GM04503 (cell line): ENCODE data around the gene WDR38.

ENCODE experiments used
- DNase-seq: peaks from one replicate; pipeline ENCODE4 v3.0.0-alpha.2; 2012; ENCODE audit warnings: low read depth

Gene WDR38

GRCh38 chr9:124852829-124853531 is at the start of gene WDR38:
Gene WDR38 (plus strand): TSS chr9:124853460. CDS start chr9:124853532, 72 bp downstream.
- DNase-seq: no peak

- DNase-seq: no peak
Measured at GRCh38 chr9:124803911-124804310, 49.3 kb upstream of the WDR38 start.

- DNase-seq: no peak
Measured at GRCh38 chr9:124805186-124805585, 48.1 kb upstream of the WDR38 start.

- DNase-seq: no peak
Measured at GRCh38 chr9:124808246-124808956, 44.9 kb upstream of the WDR38 start.

GRCh38 chr9:124809211-124809610 is 44.0 kb upstream of the WDR38 start:
- no peak for DNase-seq

- DNase-seq: no peak
Measured at GRCh38 chr9:124809741-124810500, 43.3 kb upstream of the WDR38 start.

- no peak for DNase-seq
Measured at GRCh38 chr9:124810663-124811355, 42.5 kb upstream of the WDR38 start.

DNA sequence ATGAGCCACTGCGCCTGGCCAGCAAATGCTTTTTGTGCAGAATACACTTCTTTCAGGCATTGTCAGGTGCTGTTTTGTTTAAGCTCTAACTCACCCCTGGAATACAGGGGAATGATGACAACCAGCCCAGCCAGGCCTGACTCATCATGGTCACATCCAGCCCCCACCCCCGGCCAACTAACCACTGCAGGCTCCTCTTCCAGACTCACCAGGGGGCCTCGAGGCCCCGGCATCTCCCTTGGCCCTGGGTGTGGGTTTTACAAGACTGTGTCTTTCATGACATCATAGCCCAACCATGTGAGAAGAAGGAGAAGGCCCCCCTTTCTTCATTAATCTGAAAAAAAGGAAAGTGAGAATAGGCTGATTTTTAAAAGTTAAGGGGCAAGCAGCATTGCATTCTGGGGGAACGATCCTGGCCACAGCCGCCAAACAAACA is 40.8 kb upstream of the WDR38 start:
- DNase-seq: peak; percentile 64

- DNase-seq: no peak
Measured at GRCh38 chr9:124813041-124813440, 40.2 kb upstream of the WDR38 start.

- no peak for DNase-seq
Measured at GRCh38 chr9:124813501-124814163, 39.6 kb upstream of the WDR38 start.

- DNase-seq: no peak
Measured at GRCh38 chr9:124814164-124814535, 39.1 kb upstream of the WDR38 start.

- no peak for DNase-seq
Measured at GRCh38 chr9:124815601-124816000, 37.7 kb upstream of the WDR38 start.

GRCh38 chr9:124818431-124819281 is 34.6 kb upstream of the WDR38 start:
- no peak for DNase-seq

GRCh38 chr9:124820698-124821623 is 32.3 kb upstream of the WDR38 start:
- no peak for DNase-seq

DNA sequence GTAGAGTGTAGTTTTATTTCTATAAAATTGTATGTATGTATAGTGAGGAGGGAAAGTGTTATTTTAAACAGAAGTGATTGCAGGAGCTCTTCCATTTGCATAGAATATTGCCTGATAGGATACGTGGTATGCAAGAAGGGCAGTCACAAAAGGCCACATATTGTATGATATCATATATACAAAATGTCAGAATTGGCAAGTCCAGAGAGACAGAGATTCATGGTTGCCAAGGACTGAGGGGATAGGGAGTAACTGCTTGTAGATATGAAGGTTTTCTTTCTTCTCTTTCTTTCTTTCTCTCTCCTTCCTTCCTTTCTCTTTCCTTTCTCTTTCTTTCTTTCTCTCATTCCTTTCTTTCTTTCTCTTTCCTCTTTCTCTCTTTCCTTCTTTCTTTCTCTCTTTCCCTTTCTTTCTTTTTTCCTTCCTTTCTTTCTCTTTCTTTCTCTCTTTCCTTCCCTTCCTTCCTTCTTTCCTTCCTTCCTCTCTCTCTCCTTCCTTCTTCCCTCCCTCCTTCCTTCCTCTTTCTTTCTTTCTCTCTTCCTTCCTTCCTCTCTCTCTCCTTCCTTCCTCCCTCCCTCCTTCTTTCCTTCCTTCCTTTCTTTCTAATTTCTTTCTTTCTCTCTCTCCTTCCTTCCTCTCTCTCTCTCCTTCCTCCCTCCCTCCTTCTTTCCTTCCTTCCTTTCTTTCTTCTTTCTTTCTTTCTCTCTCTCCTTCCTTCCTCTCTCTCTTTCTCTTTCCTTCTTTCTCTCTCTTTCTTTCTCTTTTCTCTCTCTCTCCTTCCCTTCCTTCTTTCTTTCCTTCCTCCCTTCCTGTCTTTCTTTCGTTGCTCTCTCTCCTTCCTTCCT is 24.5 kb upstream of the WDR38 start:
- no peak for DNase-seq

DNA sequence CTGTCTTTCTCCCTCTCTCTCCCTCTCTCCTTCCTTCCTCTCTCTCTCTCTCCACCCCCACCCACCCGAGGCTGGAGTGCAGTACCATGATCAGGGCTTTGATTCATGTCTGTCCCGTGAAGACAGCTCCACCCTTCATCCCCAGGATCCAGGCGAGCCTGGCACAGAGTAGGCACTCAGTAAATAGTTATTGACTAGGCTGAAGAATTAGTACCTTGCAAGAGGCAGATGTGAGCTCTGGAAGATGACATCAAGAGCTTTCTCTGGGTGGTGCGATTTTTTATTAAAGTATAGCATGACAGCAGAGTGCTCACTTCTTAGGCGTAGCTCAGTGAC is 24.0 kb upstream of the WDR38 start:
- DNase-seq: no peak

DNA sequence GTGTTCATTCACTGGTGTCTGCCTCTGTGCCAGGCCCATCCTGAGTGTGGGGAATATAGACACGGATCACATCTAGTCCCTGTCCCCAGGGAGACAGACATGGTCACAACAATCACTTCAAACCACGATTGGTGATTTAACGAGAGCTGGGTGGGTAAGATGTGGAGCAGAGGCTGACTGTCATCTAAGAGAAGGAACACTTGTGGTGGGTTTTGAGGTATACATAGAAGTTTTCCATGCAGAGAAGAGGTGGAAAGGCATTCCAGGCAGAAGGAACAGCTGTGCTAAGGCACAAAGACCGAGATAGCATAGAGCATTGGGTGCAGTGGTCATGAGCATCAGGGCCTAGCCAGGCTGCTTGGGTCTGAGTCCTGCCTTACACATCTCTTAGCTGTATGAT is 22.7 kb upstream of the WDR38 start:
- DNase-seq: no peak

DNA sequence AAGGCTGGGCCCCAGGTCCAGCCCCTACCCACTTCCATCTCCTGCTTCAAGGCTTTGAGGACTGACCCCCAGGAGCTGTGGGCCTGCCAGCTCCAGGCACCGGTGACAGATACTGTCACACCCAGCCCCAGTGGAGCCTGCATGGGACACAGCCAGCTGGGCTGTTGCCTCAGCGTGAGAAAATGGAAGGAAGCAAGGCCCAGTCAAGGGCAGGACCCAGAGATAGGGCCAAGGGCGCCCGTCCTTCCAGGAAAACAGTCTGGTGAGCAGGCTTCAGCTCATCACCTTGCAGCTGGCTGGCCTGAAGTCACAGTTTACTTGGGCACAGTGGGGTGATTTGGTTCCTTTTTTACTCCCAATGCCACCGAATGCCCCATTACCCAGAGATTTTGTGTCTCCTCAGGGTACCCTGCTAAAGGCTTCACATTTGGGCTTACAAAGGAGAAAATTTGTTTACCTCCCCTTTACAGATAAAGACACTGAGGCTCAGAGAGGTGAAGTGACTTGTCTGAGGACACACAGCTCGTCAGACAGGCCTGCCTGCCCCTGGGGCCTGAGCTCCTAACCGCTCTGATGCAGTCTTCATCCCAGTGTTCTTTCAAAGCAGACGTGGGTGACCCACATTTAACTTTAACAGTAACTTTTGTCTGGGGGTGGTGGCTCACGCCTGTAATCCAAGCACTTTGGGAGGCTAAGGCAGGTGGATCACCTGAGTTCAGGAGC is 21.5 kb upstream of the WDR38 start:
- no peak for DNase-seq
